Measurements from ENCODE around the gene CHSY3.
"Not testable (repeated sequence)": the region's sequence is repeated elsewhere in the genome, so short reads cannot be mapped to it uniquely, and the experiment has no call there.

The CHSY3 gene

DNA sequence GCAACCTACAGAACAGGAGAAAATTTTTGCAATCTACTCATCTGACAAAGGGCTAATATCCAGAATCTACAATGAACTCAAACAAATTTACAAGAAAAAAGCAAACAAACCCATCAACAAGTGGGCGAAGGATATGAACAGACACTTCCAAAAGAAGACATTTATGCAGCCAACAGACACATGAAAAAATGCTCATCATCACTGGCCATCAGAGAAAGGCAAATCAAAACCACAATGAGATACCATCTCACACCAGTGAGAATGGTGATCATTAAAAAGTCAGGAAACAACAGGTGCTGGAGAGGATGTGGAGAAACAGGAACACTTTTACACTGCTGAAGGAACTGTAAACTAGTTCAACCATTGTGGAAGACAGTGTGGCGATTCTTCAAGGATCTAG, 322.3 kb downstream of the CHSY3 start:
- not testable (repeated sequence) for H3K27me3 ChIP-seq (ENCODE audit: control insufficient read depth in 3 of 3, insufficient read depth in 3 of 3, low read depth in 1 of 3, low read length in 3 of 3); H3K9me3 ChIP-seq (replicated peaks in 1 of 2; ENCODE audit: control insufficient read depth in 2 of 2, insufficient read depth in 1 of 2, low read depth in 1 of 2, low read length in 2 of 2); H3K9ac ChIP-seq (ENCODE audit: low read depth, low read length, poor library complexity); H3K4me3 ChIP-seq (ENCODE audit: low read length in 2 of 2); H3K4ac ChIP-seq (ENCODE audit: low read length); H4K91ac ChIP-seq (ENCODE audit: low read depth, low read length, poor library complexity); H3K18ac ChIP-seq (ENCODE audit: low read length); H2BK5ac ChIP-seq (ENCODE audit: low read length); H4K8ac ChIP-seq (ENCODE audit: low read depth, low read length); DNase-seq (ENCODE audit: low spot score); H2AFZ ChIP-seq (ENCODE audit: low read length); H3K79me1 ChIP-seq (ENCODE audit: low read depth, low read length); H3K27ac ChIP-seq (replicated peaks; ENCODE audit: low read length); H2BK15ac ChIP-seq (ENCODE audit: low read length); H3K14ac ChIP-seq (ENCODE audit: low read length); H3K4me1 ChIP-seq (ENCODE audit: control insufficient read depth in 2 of 2, insufficient read depth in 1 of 2, low read depth in 1 of 2, low read length in 2 of 2); H2BK12ac ChIP-seq (ENCODE audit: low read length); H2AK5ac ChIP-seq (ENCODE audit: low read depth, low read length); H3K36me3 ChIP-seq (replicated peaks in 1 of 2; ENCODE audit: control insufficient read depth in 2 of 2, insufficient read depth in 2 of 2, low read length in 2 of 2); H2BK120ac ChIP-seq (ENCODE audit: low read depth, low read length); H3K4me2 ChIP-seq (ENCODE audit: insufficient read depth, low read length, poor library complexity, severe bottlenecking); H3K23ac ChIP-seq (ENCODE audit: low read depth, low read length, poor library complexity)
- no CpG with 5 or more reads among the region's 2 CpGs for whole genome bisulfite sequencing, 2 donors (ENCODE audit: extremely low coverage in 2 of 2, insufficient read length in 2 of 2, insufficient replicate concordance in 1 of 2)

DNA sequence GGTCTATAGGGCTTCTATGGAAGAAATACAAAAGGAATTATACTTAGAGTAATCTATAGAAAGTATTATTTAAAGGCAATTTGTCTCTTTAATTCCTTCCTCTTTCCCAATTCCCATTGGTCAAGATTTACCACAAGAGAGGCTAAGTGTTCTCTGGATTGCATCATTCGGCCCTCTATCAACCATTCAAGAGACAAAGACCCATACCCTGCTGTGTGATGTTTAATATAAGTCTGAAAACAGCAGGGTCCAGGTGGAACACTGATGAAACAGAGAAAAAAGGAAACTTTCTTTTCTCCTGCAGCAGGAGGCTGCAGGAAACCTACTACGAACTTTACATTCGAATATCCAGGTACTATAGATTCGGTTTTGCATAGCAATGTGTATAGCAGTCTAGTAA, 323.4 kb downstream of the CHSY3 start:
- H3K4ac ChIP-seq (ENCODE audit: low read length): no peak overlapping the region
- H3K4me3 ChIP-seq (ENCODE audit: low read length in 2 of 2): no peak overlapping the region

DNA sequence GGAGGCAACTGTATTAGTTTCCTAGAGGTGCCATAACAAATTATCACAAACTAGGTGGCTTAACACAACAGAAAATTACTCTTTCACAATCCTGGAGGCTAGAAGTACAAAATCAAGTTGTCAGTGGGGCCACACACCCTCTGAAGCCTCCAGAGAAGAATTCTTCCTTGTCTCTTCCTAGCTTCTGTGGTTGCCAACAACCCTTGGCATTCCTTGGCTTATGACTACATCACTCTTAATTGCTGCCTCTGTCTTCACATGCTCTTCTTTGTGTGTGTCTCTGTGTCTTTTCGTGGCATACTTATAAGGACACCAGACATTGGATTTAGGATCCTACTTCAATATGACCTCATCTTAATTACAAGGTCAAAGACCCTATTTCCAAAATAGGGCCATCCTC, 327.5 kb downstream of the CHSY3 start:
- no peaks in the 10 kb centered on the region for H3K79me1 ChIP-seq (ENCODE audit: low read depth, low read length)
- no peaks in the 10 kb centered on the region for H3K9me3 ChIP-seq (replicated peaks in 1 of 2; ENCODE audit: control insufficient read depth in 2 of 2, insufficient read depth in 1 of 2, low read depth in 1 of 2, low read length in 2 of 2)
- no peak overlapping the region for H3K4ac ChIP-seq (ENCODE audit: low read length)
- no peak overlapping the region for H3K23ac ChIP-seq (ENCODE audit: low read depth, low read length, poor library complexity)
- no peaks in the 10 kb centered on the region for H3K27me3 ChIP-seq (ENCODE audit: control insufficient read depth in 3 of 3, insufficient read depth in 3 of 3, low read depth in 1 of 3, low read length in 3 of 3)
- no CpG with 5 or more reads among the region's 1 CpG for WGBS, 2 donors (ENCODE audit: extremely low coverage in 2 of 2, insufficient read length in 2 of 2, insufficient replicate concordance in 1 of 2)
- H3K27ac ChIP-seq (replicated peaks; ENCODE audit: low read length): no peak overlapping the region
- H3K36me3 ChIP-seq (replicated peaks in 1 of 2; ENCODE audit: control insufficient read depth in 2 of 2, insufficient read depth in 2 of 2, low read length in 2 of 2): no peaks in the 10 kb centered on the region
- no peak overlapping the region for H2AFZ ChIP-seq (ENCODE audit: low read length)
- no peak overlapping the region for H4K8ac ChIP-seq (ENCODE audit: low read depth, low read length)
- H2BK12ac ChIP-seq (ENCODE audit: low read length): no peak overlapping the region
- no peak overlapping the region for H3K9ac ChIP-seq (ENCODE audit: low read depth, low read length, poor library complexity)
- no peak overlapping the region for H3K4me2 ChIP-seq (ENCODE audit: insufficient read depth, low read length, poor library complexity, severe bottlenecking)
- H2BK15ac ChIP-seq (ENCODE audit: low read length): no peak overlapping the region
- no peaks in the 10 kb centered on the region for H3K4me1 ChIP-seq (ENCODE audit: control insufficient read depth in 2 of 2, insufficient read depth in 1 of 2, low read depth in 1 of 2, low read length in 2 of 2)
- H3K4me3 ChIP-seq (ENCODE audit: low read length in 2 of 2): no peak overlapping the region
- H2BK120ac ChIP-seq (ENCODE audit: low read depth, low read length): no peak overlapping the region
- H2AK5ac ChIP-seq (ENCODE audit: low read depth, low read length): no peak overlapping the region
- H3K14ac ChIP-seq (ENCODE audit: low read length): no peak overlapping the region
- DNase-seq (ENCODE audit: low spot score): no peak
- H2BK5ac ChIP-seq (ENCODE audit: low read length): no peak overlapping the region
- no peak overlapping the region for H4K91ac ChIP-seq (ENCODE audit: low read depth, low read length, poor library complexity)
- no peak overlapping the region for H3K18ac ChIP-seq (ENCODE audit: low read length)

More for the DNA sequence above, 323.4 kb downstream of the CHSY3 start:
- no peaks in the 10 kb centered on the region for H3K4me1 ChIP-seq (ENCODE audit: control insufficient read depth in 2 of 2, insufficient read depth in 1 of 2, low read depth in 1 of 2, low read length in 2 of 2)
- H3K79me1 ChIP-seq (ENCODE audit: low read depth, low read length): no peaks in the 10 kb centered on the region
- H2BK15ac ChIP-seq (ENCODE audit: low read length): no peak overlapping the region
- no peak overlapping the region for H4K91ac ChIP-seq (ENCODE audit: low read depth, low read length, poor library complexity)
- H2BK120ac ChIP-seq (ENCODE audit: low read depth, low read length): no peak overlapping the region
- H3K9ac ChIP-seq (ENCODE audit: low read depth, low read length, poor library complexity): no peak overlapping the region
- H4K8ac ChIP-seq (ENCODE audit: low read depth, low read length): no peak overlapping the region
- no peaks in the 10 kb centered on the region for H3K27me3 ChIP-seq (ENCODE audit: control insufficient read depth in 3 of 3, insufficient read depth in 3 of 3, low read depth in 1 of 3, low read length in 3 of 3)
- H3K27ac ChIP-seq (replicated peaks; ENCODE audit: low read length): no peak overlapping the region
- no peak overlapping the region for H3K18ac ChIP-seq (ENCODE audit: low read length)
- no peaks in the 10 kb centered on the region for H3K36me3 ChIP-seq (replicated peaks in 1 of 2; ENCODE audit: control insufficient read depth in 2 of 2, insufficient read depth in 2 of 2, low read length in 2 of 2)
- no peak overlapping the region for H2AFZ ChIP-seq (ENCODE audit: low read length)
- DNase-seq (ENCODE audit: low spot score): no peak
- no peak overlapping the region for H2BK5ac ChIP-seq (ENCODE audit: low read length)
- H2BK12ac ChIP-seq (ENCODE audit: low read length): no peak overlapping the region
- no peak overlapping the region for H3K14ac ChIP-seq (ENCODE audit: low read length)
- no peak overlapping the region for H3K23ac ChIP-seq (ENCODE audit: low read depth, low read length, poor library complexity)
- H3K9me3 ChIP-seq (replicated peaks in 1 of 2; ENCODE audit: control insufficient read depth in 2 of 2, insufficient read depth in 1 of 2, low read depth in 1 of 2, low read length in 2 of 2): no peaks in the 10 kb centered on the region
- WGBS, 2 donors (ENCODE audit: extremely low coverage in 2 of 2, insufficient read length in 2 of 2, insufficient replicate concordance in 1 of 2): no CpG with 5 or more reads among the region's 4 CpGs
- no peak overlapping the region for H2AK5ac ChIP-seq (ENCODE audit: low read depth, low read length)
- H3K4me2 ChIP-seq (ENCODE audit: insufficient read depth, low read length, poor library complexity, severe bottlenecking): no peak overlapping the region

DNA sequence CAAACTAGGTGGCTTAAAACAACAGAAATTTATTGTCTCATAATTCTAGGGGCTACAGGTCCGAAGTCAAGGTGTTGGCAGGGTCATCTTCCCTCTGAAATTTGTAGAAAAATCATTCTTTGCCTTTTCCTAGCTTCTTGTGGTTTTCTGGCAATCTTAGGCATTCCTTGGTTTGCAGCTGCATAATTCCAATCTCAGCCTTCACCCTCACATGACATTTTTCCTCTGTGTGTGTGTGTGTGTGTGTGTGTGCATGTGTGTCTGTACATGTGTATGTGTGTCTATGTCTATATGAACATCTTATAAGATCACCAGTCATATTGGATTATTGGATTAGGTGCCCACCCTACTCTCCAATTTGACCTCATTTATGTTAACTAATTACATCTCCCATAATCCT, 330.6 kb downstream of the CHSY3 start:
- no peak overlapping the region for H2AFZ ChIP-seq (ENCODE audit: low read length)
- no peak overlapping the region for H2BK5ac ChIP-seq (ENCODE audit: low read length)
- no peak for DNase-seq (ENCODE audit: low spot score)
- H2BK15ac ChIP-seq (ENCODE audit: low read length): no peak overlapping the region
- H3K4me2 ChIP-seq (ENCODE audit: insufficient read depth, low read length, poor library complexity, severe bottlenecking): no peak overlapping the region
- H4K91ac ChIP-seq (ENCODE audit: low read depth, low read length, poor library complexity): no peak overlapping the region
- WGBS, 2 donors (ENCODE audit: extremely low coverage in 2 of 2, insufficient read length in 2 of 2, insufficient replicate concordance in 1 of 2): no CpG with 5 or more reads among the region's 1 CpG
- no peak overlapping the region for H2BK120ac ChIP-seq (ENCODE audit: low read depth, low read length)
- no peaks in the 10 kb centered on the region for H3K9me3 ChIP-seq (replicated peaks in 1 of 2; ENCODE audit: control insufficient read depth in 2 of 2, insufficient read depth in 1 of 2, low read depth in 1 of 2, low read length in 2 of 2)
- H2AK5ac ChIP-seq (ENCODE audit: low read depth, low read length): no peak overlapping the region
- no peak overlapping the region for H3K23ac ChIP-seq (ENCODE audit: low read depth, low read length, poor library complexity)
- no peak overlapping the region for H2BK12ac ChIP-seq (ENCODE audit: low read length)
- no peak overlapping the region for H3K4ac ChIP-seq (ENCODE audit: low read length)
- no peaks in the 10 kb centered on the region for H3K27me3 ChIP-seq (ENCODE audit: control insufficient read depth in 3 of 3, insufficient read depth in 3 of 3, low read depth in 1 of 3, low read length in 3 of 3)
- H3K18ac ChIP-seq (ENCODE audit: low read length): no peak overlapping the region
- no peak overlapping the region for H3K9ac ChIP-seq (ENCODE audit: low read depth, low read length, poor library complexity)
- no peaks in the 10 kb centered on the region for H3K4me1 ChIP-seq (ENCODE audit: control insufficient read depth in 2 of 2, insufficient read depth in 1 of 2, low read depth in 1 of 2, low read length in 2 of 2)
- H3K14ac ChIP-seq (ENCODE audit: low read length): no peak overlapping the region
- H4K8ac ChIP-seq (ENCODE audit: low read depth, low read length): no peak overlapping the region
- H3K4me3 ChIP-seq (ENCODE audit: low read length in 2 of 2): no peak overlapping the region
- no peaks in the 10 kb centered on the region for H3K79me1 ChIP-seq (ENCODE audit: low read depth, low read length)
- H3K36me3 ChIP-seq (replicated peaks in 1 of 2; ENCODE audit: control insufficient read depth in 2 of 2, insufficient read depth in 2 of 2, low read length in 2 of 2): no peaks in the 10 kb centered on the region
- no peak overlapping the region for H3K27ac ChIP-seq (replicated peaks; ENCODE audit: low read length)

Data from neuronal stem cell (in vitro differentiated cells).